ENCODE data around the gene MSRB2. TPM values are rescaled to one million over a fixed set of nuclear protein-coding genes. Genes with fewer than 3 reads are reported as not detected.

MSRB2 gene
- total and polyA plus RNA-seq, 9 donors = 16.5 to 37.1 (median 33.1) TPM

DNA sequence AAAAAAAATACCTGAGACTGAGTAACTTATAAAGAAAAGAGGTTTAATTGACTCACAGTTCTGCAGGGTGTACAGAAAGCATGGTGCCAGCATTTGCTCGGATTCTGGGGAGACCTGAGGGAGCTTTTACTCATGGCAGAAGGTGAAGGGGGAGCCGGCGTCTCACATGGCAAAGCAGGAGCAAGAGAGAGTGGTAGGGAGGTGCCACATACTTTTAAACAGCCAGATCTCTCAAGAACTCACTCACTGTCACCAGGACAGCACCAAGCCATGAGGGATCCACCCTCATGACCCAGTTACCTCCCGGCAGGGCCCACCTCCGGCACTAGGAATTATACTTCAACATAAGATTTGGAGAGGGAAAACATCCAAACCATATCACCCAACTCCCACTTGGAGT, 25.8 kb downstream of the MSRB2 start:
- H3K9me3 ChIP-seq = no peaks in the 10 kb centered on the region
- WGBS, 3 donors = 93 to 97% (median 94%) methylated on average over 5 of the region's 5 CpGs
- intact Hi-C loops (cut with DNase I) = no loop called here
- TF ChIP-seq EP300 (IDR thresholded peaks at IDR 0.05) (no peak), CTCF (IDR thresholded peaks at IDR 0.05) (no peak), POLR2A (IDR thresholded peaks at IDR 0.05) (no peak)
- no peak overlapping the region for H3K27ac ChIP-seq
- no peaks in the 10 kb centered on the region for H3K4me1 ChIP-seq (ENCODE audit: insufficient read depth)
- H3K4me3 ChIP-seq = no peak overlapping the region
- no peaks in the 10 kb centered on the region for H3K27me3 ChIP-seq
- DNase-seq = no peak
- H3K36me3 ChIP-seq = no peaks in the 10 kb centered on the region

- WGBS, 3 donors = 93 to 95% (median 94%) methylated on average over 4 of the region's 4 CpGs
- TF ChIP-seq CTCF (IDR thresholded peaks at IDR 0.05) = no peak
- TF ChIP-seq EP300 (IDR thresholded peaks at IDR 0.05) = no peak
- TF ChIP-seq POLR2A (IDR thresholded peaks at IDR 0.05) = no peak
- Histone ChIP-seq H3K27ac (no peak overlapping the region), H3K27me3 (no peaks in the 10 kb centered on the region), H3K4me3 (no peak overlapping the region), H3K9me3 (no peaks in the 10 kb centered on the region), H3K4me1 (ENCODE audit: insufficient read depth) (no peaks in the 10 kb centered on the region), H3K36me3 (no peaks in the 10 kb centered on the region)
- DNase-seq = no peak
- intact Hi-C loops (cut with DNase I) = no loop called here
Observed at GRCh38 chr10:23136462-23136861, 41.1 kb downstream of the MSRB2 start.

GRCh38 chr10:23139677-23140076, 44.3 kb downstream of the MSRB2 start:
- H3K36me3 ChIP-seq = no peaks in the 10 kb centered on the region
- no peaks in the 10 kb centered on the region for H3K4me1 ChIP-seq (ENCODE audit: insufficient read depth)
- no peaks in the 10 kb centered on the region for H3K9me3 ChIP-seq
- intact Hi-C loops (cut with DNase I) = no loop called here
- WGBS, 3 donors = 75 to 79% (median 75%) methylated on average over 1 of the region's 1 CpG
- H3K4me3 ChIP-seq = no peak overlapping the region
- TF ChIP-seq EP300 (IDR thresholded peaks at IDR 0.05) (no peak), CTCF (IDR thresholded peaks at IDR 0.05) (no peak), POLR2A (IDR thresholded peaks at IDR 0.05) (no peak)
- H3K27me3 ChIP-seq = no peaks in the 10 kb centered on the region
- no peak overlapping the region for H3K27ac ChIP-seq
- no peak for DNase-seq

GRCh38 chr10:23141995-23142394, 46.6 kb downstream of the MSRB2 start:
- Histone ChIP-seq H3K36me3 (no peaks in the 10 kb centered on the region), H3K9me3 (no peaks in the 10 kb centered on the region), H3K27me3 (no peaks in the 10 kb centered on the region), H3K4me1 (ENCODE audit: insufficient read depth) (no peaks in the 10 kb centered on the region), H3K4me3 (no peak overlapping the region), H3K27ac (no peak overlapping the region)
- 75 to 89% (median 79%) methylated on average over 4 of the region's 4 CpGs for WGBS, 3 donors
- DNase-seq = no peak
- TF ChIP-seq POLR2A (IDR thresholded peaks at IDR 0.05) = no peak
- no peak for TF ChIP-seq EP300 (IDR thresholded peaks at IDR 0.05)
- TF ChIP-seq CTCF (IDR thresholded peaks at IDR 0.05) = no peak
- intact Hi-C loops (cut with DNase I) = no loop called here

DNA sequence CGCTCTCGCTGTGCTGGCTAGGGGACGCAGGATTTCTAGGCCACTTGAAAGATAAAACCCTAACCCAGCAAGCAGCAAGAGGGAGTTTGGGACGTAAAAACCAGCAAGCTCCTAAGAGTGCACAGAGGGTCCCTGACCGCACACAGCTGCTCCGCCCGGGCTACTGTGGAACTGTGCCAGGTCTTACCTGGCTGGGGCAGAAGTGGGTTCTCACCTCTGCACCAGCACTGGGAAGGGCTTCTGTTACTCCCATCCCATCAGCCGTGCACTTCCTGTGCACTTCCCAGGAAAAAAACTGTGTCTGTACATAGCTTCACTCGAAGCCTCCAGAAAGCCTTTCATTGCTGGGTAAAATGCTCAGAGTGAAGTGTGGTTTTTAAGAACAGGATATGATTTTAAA, 50.9 kb downstream of the MSRB2 start:
- H3K36me3 ChIP-seq = no peaks in the 10 kb centered on the region
- no peaks in the 10 kb centered on the region for H3K9me3 ChIP-seq
- TF ChIP-seq CTCF (IDR thresholded peaks at IDR 0.05) (no peak), POLR2A (IDR thresholded peaks at IDR 0.05) (no peak), EP300 (IDR thresholded peaks at IDR 0.05) (no peak)
- no peak overlapping the region for H3K4me3 ChIP-seq
- WGBS, 3 donors = 69 to 77% (median 71%) methylated on average over 9 of the region's 9 CpGs
- H3K4me1 ChIP-seq (ENCODE audit: insufficient read depth) = no peaks in the 10 kb centered on the region
- H3K27me3 ChIP-seq = no peaks in the 10 kb centered on the region
- no peak overlapping the region for H3K27ac ChIP-seq
- intact Hi-C loops (cut with DNase I) = no loop called here
- no peak for DNase-seq

All from ovary (tissue), 9 donors.